ENCODE results near the gene FOXA3.
"Not testable (repeated sequence)": the region's sequence is repeated elsewhere in the genome, so short reads cannot be mapped to it uniquely, and the experiment has no call there.

Gene FOXA3

DNA sequence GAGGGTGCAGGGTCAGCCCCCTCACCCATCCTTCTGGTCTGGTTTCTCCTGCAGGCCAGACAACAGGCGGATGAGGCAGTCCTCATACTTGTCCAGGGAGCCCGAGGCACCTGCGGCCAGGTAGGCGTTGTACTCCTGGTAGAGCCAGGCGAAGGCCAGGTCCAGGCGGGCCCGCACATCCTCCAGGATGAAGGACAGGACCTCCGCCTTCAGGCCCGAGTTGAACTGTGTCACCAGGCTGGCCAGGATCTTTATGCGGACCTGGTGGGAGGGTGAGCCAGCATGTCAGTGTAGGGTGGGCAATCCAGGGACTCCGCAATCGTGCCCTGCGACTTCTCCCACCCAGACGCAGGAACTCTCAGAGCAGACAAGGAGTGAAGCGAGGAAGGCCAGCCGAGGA is 35.2 kb upstream of the FOXA3 start:
- no peak for DNase-seq

DNA sequence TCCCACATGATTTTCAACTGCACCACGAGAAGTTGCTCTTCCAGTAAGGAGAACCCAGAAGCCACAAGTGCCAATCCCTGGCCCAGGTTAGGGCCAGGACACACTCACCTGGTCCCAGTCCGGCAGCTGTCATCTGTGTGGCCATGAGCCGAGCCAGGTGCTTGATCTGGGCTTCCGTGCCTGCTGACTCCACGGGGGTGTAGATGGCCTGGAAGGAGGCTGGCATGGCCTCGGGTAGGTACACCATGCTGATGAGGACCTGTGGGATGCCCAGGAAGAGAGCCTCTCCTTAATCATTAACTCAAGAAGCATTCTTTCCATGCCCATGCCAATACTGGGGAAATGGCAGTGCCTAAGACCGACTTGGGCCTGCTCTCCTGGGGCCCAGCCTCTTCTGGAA is 29.2 kb upstream of the FOXA3 start:
- DNase-seq, result no peak

DNA sequence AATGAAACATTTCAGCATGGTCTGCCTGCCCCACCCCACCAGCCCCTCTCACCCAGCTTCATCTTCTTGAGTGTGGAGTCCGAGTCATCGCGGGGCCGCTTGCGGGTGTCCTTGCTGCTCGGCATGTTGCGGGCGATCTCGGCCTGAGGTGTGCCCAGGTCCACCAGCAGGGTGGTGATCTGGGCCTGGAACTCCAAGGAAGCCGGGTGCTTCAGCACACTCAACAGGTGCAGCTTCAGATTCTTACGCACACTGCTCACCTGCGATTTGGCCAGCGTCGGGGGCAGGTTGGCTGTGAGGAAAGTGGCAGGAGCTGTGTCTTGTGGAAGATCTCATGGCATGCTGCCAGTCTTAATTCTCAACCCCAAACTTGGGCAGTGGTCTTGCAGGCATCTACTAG is 21.9 kb upstream of the FOXA3 start:
- DNase-seq, result no peak

DNA sequence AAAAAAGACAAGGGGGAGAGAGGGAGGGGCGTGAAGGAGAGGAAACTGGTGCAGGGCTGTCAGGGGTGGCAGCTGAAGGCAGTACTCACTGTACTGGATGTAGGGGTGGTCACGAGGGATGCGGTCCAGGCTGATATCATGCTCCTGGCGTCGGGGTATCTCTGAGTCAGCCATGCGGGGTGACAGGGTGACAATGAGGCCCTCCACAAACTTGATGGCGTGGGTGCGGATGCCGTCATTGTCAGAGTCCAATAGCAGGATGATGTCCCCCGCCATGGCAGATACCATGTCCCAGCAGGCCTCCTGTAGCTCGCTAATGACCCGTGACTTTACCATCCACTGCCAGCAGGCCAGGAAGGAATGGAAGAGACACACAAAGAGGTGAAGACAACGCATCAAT is 16.5 kb upstream of the FOXA3 start:
- no peak for DNase-seq

DNA sequence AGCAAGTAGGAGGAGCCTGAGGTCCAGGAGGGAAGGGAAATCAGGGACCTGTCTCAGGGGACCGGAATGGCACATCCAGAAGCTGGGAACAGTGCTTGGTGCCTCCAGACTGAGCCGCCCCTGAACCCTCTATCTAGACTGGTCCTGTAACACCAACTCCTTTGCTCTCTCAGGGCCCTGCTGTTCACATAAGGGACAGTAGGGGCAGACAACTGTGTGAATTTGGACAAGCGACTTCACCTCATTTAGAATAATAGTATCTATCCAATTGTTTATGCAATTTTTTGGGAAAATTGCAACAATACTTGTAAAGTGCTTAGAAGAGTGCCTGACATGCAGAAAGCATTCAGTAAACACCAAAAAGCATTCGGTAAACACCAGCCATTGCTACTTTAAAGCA is 15.2 kb upstream of the FOXA3 start:
- DNase-seq, result no peak

DNA sequence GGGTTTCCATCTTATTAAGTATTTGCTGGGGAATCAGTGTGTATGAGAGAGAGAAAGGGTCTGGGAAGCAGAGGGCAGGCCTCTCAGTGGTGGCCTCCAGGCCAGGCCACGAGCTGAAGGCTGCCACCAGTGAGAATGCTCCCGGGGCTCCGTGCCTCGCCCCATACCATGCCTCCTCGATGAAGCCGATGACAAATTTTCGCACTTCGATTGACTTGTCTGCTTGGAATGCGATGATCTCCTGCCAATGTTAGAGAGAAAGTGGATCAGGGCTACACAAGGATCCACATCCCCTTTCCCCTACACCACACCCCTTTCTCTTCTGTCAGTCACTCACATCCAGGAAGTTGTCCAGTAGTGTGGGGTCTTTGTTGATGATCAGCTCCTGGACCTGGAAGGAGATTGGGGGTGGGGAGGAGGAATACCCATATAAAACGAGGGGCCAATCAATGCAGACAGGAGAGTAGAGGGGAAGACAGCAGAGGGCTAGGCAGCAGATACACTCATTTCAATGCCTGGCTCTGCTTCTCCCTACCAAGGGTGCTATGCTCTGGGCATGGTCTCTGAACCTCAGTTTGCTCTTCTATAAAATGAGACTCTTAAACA is 11.9 kb upstream of the FOXA3 start:
- DNase-seq, result no peak

DNA sequence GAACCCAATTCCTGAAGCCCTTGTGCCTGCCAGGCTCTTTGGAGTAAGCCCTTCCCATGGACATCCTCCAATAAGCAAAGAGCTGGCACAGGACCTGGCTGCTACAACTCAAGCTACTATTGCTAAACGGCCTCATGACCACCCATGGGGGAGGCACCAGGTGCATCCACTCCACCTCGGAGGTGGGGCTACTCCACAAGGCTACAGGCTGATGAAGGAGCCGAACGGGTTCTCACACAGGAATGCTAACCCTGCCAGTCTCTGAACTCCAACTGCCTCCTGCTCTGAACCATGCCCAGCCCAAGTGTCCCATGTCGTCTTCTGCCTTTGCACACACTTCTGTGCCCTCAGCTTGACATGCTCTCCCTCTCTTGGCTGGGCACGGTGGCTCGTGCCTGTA is 11.1 kb upstream of the FOXA3 start:
- peak; percentile 33 for DNase-seq

DNA sequence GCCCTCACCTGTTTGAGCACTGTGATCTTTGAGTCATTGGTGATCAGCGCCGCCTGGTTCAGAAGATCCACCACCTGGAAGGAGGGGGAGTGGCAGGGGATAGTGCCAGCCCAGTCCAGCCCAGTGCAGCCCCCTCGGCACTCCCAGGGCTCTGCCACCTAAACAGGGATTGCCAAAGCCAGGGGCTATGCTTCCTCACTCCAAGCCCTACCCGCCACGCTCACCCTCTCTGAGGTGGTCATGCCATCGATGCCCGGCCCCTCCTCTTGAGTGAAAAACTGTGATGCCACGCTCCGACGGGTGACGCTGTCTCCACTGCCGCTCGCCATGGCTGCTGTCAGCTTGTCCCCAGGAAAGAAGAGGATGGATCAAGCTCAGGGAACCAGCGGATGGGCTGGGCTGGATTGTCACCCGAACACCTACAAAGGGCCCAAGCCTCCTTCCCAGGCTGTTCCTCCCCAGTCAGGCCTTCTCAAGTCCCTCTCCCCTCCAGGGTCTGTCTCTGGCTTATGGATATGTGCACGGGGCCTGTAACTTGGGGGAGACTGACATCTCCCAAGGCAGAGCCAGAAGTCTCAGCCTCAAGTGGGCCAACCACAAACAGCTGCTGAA is 9.9 kb upstream of the FOXA3 start:
- DNase-seq, result no peak

DNA sequence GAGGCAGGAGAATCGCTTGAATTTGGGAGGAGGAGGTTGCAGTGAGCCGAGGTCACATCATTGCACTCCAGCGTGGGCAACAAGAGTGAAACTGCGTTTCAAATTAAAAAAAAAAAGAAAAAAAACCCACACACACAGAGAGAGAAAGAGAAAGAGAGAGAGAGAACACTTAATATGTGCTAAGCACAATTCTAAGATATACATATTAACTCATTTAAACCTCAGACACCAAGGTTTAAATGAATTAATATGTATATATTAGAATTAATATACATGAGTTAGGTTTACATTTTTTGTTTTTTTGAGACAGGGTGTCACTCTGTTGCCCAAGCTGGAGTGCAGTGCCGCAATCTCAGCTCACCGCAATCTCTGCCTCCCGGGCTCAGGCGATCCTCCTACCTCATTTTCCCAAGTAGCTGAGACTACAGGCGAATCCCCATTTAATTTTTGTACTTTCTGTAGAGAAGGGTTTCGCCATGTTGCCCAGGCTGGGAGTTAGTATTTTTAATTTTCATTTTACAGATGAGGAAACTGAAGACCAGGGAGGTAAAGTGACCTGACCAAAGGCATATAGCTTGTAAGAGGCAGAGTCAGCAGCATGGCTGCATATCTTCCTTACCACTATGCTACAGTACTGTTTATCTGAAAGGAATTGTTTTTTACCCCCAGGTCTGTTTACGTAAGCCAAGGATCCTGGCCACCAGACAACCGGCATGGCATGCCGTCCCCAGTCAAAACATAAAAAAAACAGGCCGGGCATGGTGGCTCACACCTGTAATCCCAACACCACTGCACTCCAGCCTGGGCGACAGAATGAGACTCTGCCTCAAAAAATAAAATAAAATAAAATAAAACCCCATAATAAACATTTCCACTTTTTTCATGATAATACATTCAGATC is 3.5 kb upstream of the FOXA3 start:
- no peak for DNase-seq

DNA sequence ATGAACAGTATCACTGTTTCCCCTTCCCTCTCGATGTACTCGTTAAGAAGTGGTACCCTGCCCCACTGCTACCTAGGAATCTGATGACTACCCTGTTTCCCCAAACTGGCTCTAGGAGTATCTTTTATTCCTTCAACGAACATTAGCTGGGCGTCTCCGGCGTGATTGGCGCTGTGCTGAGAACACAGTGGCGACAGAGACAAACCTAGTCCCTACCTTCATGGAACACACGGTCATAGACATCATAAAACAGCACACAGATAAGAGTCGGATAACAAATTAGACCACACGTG is 1.9 kb upstream of the FOXA3 start:
- no peak for DNase-seq

DNA sequence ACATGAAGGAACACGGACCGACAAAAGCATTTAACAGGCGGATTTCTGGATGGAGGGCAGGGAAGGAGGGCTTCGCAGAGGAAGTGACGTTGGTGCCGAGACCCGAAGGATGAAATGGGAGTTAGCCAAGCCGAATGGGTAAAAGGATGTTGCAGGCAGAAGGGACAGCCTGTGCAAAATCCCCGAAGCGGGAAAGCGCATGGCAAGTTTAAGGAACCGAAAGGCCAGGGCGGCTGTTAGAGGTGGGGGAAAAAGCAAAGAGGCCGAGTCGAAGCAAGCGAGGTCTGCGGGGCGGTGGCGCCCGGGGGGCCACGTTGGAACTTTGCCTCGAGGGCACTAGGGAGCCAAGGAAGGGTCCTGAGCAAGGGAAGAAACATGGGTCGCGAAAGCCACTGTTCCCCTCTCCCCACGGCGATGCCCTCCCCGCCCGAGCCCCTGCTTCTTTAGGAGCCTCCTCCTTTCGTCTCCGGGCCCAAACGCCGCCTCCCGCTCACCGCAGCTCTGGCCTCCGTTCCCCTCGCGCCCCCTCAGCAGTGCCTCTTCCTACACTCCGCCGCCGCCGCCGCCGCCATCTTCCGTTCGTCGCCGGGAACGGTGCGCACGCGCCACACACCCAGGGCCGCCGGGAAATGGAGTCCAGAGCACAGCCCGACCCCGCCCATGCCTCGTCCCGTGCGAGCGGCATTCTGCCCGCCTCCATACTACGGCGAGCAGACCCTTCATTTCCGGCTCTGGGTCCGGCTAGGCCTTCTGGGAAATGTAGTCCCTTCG is 1.4 kb upstream of the FOXA3 start, which contains the start of gene SYMPK:
TSS of gene SYMPK (minus strand) at position 584 of the 771 bp plus-strand sequence. CDS start 8,652 bp downstream, outside the sequence.
- peak; percentile 92 for DNase-seq

DNA sequence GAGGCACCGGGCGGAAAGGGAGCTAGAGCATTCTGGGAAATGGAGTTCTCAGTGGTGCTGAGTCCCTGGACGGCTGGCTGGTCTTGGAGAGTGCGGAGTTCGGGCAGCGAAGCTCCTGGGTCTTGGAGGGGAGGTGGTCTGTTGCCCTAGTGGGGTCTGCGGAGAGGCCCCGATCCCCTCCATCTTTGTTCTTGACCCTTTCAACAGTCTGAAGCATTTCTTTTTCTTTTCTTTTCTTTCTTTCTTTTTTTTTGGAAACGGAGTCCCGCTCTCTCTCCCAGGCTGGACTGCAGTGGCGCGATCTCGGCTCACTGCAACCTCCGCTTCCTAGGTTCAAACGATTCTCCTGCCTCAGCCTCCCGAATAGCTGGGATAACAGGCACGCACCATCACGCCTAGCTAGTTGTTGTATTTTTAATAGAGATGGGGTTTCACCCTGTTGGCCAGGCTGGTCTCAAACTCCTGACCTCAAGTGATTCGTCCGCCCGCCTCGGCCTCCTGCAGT is 739 bp upstream of the FOXA3 start:
- no peak for DNase-seq

DNA sequence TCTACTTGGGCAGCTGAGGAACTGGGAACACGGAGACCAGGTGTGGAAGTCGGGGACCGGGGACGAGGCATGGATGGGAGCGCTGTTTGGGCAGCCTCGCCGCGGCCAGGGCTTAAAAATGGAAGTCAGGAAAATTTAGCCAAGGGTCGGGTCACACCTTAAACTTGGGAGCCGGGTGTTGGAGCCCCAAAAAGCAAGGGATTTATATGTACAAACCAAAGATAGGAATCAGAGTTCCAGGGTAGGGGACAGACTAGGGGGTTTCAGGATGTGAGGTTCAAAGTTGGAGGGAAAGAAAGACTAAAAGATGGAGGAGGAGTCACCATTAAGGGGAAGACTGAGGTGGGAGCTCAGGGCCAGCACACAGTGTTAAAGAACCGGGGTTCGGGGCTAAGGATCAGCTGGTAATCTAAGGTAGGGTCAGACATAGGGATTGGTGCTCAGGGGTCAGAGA is 530 bp downstream of the FOXA3 start:
- no peak for DNase-seq

DNA sequence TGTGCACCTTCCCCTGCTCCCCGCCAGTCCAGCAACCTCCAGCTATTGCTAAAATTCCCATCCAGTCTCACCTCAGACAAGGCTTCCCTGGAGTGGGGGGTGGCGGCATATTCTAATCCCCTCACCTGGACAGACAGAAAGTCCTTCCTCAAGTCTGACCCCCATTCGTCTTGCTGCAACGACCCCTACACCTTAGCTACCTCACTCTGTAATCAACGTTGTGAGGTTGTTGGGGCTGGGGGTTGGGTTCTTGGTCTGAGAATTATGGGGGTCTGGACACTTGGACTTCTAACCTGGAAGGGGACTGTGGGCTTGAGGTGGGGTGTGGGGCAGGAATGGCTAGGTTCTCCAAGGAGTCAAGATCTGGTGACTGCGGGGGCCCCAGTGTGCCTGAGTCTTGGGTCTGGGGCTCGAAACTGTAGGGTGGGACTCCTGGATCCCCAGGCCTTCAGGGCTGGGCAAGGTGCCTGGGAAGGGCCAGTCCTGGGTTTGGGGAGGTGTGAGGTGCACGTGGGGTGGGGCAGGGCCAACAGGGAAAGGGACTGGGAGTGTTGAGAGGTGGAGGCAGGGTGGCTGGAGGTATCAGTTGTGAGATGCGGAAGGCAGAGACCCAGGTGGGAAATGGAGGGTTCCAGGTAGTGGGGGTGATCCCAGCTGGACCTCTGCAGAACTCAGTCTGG is 1.3 kb downstream of the FOXA3 start:
- DNase-seq, result no peak

DNA sequence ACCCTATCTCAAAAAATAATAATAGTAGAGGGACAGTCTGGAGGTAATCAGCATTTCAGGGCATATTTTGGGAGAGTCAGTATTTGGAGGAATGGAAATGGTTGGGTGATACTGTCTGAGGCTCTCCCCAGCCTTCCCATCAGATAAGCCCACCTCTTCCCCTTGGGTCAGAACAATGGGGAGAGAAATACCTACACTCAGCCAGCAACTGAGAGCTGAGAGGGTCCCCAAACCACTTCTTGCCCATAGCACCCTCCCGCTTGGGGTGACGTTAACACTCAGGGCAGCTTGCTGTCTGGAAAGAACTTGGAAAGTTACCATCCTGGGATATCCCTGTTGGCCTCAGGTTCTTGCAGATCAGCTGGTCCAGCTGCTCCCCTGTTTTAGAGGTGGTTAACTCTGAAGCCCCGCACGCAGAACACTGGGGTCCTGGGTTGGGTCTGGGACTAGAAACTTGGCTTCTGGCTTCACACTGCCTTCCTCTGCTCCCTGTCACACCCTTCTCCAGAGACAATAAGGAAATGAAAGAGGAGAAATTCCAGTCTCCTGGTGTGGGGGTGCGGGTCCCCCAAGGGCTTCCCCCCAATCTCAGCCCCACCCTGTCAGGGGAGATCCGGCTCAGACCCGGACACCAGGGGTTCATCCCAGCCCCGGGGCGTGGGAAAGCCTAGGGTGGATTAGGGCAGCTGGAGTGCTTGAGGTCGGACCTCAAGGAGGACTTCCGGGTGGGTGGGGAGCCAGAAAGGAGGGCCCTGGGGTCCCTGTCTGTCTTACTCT is 2.5 kb downstream of the FOXA3 start:
- DNase-seq, result no peak

DNA sequence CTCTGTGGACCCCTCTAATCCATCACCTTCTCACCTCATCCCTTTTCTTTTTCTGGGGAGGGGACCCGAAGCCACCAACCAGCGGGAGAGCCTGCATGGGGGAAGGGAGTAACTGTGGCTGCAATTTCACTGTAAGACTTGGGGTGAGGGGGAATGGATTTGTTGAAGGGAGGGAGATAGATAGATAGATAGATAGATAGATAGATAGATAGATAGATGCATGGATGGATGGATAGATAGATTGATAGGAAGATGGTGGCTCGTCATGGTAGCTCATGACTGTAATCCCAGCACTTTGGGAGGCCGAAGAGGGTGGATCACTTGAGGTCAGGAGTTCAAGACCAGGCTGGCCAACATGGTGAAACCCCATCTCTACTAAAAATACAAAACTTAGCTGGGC is 3.1 kb downstream of the FOXA3 start:
- not testable (repeated sequence) for DNase-seq

DNA sequence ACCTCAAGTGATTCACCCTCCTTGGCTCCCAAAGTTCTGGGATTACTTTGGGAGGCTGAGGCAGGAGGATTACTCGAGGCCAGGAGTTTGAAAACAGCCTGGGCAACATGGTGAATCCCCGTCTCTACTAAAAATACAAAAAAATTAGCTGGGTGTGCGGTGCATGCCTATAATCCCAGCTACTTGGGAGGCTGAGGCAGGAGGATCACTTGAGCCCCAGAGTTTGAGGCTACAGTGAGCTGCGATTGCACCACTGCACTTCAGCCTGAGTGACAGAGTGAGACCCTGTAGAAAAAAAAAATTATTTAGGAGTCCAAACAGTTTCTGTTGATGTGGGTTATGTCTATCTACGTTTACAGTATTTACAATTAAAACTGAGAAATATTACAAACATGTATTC is 6.7 kb downstream of the FOXA3 start:
- no peak for DNase-seq

DNA sequence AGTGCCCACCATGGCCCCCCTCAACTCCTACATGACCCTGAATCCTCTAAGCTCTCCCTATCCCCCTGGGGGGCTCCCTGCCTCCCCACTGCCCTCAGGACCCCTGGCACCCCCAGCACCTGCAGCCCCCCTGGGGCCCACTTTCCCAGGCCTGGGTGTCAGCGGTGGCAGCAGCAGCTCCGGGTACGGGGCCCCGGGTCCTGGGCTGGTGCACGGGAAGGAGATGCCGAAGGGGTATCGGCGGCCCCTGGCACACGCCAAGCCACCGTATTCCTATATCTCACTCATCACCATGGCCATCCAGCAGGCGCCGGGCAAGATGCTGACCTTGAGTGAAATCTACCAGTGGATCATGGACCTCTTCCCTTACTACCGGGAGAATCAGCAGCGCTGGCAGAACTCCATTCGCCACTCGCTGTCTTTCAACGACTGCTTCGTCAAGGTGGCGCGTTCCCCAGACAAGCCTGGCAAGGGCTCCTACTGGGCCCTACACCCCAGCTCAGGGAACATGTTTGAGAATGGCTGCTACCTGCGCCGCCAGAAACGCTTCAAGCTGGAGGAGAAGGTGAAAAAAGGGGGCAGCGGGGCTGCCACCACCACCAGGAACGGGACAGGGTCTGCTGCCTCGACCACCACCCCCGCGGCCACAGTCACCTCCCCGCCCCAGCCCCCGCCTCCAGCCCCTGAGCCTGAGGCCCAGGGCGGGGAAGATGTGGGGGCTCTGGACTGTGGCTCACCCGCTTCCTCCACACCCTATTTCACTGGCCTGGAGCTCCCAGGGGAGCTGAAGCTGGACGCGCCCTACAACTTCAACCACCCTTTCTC is 8.2 kb downstream of the FOXA3 start:
- DNase-seq, result no peak

DNA sequence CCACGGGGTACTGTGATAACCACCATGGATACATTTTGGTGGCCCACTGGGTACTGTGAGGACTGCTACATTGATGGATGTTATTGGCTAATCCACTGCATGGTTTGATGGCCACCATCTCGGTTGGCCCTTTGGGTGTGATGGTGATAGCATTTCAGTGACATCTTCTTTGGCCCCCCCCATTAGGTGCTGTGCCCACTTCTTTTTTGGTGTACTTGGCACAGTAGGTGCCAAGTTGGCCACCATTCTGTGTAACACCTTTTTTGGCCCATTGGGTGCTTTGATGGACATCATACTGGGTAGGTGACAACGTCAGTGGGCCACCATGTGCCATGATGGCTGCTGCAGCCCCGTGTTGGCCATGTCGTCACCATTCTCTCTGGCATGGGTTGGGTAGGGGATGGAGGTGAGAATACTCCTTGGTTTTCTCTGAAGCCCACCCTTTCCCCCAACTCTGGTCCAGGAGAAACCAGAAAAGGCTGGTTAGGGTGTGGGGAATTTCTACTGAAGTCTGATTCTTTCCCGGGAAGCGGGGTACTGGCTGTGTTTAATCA is 9.2 kb downstream of the FOXA3 start:
- DNase-seq, result no peak

DNA sequence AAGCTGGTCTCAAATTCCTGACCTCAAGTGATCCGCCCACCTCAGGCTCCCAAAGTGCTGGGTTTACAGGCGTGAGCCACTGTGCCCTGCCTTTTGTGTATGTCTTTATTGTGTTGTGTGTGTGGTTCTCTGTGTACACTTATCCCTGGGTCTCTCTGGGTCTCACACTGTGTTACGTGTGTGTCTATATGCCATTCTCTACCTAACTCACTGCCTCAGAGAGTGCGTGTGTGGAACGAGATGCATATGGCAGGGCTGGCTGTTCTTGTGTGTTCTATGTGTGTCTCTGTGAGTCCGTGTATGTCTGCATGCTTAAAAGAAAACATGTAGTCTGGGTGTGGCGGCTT is 10.5 kb downstream of the FOXA3 start:
- no peak for DNase-seq

DNA sequence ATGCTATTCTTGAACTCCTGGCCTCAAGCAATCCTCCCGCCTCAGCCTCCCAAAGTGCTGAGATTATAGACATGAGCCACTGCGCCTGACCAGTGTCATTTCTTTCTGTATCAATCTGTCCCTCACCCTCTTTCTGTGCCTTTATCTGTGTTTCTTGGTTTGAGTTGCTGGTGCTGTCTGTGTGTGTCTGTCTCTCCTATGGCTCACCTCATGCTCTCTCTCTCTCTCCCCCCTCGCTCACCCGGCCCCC is 12.0 kb downstream of the FOXA3 start:
- DNase-seq, result no peak
